Activated B cell treated with CpG ODN at 0.5 μM for 24 hours (primary cell): ENCODE measurements around the gene ITPKA. TPM values are rescaled to one million over a fixed set of nuclear protein-coding genes. Genes with fewer than 3 reads are reported as not detected.

Experiments used
- ATAC-seq: fragments of 200-7000 bp; cut with Tn5 transposase; one replicate; pipeline ENCODE4 v1.10.0; 2021; ENCODE audit warnings: low read depth, mild to moderate bottlenecking, moderate library complexity
- CTCF ChIA-PET: fragments of 350-600 bp; sonication (Branson Sonifier 250); formaldehyde crosslinking; loops from one replicate; lab custom pipeline; 2021; ENCODE audit warnings: antibody characterized with exemption; lab: Charles Lee
- POLR2A ChIA-PET: fragments of 350-600 bp; sonication (Branson Sonifier 250); formaldehyde crosslinking; loops from one replicate; lab custom pipeline; 2021; ENCODE audit warnings: antibody characterized with exemption; lab: Charles Lee
- DNase-seq: peaks from one replicate; pipeline ENCODE4 v3.0.0; 2022
- H3K27ac Mint-ChIP-seq: one replicate; pipeline ENCODE4 v1.8.0; 2020; ENCODE audit warnings: mixed read lengths
- H3K27me3 Mint-ChIP-seq: one replicate; pipeline ENCODE4 v1.8.0; 2021; ENCODE audit warnings: mixed read lengths
- H3K36me3 Mint-ChIP-seq: one replicate; pipeline ENCODE4 v1.8.0; 2021; ENCODE audit warnings: low read depth, mixed read lengths
- H3K4me1 Mint-ChIP-seq: one replicate; pipeline ENCODE4 v1.8.0; 2021; ENCODE audit warnings: mixed read lengths
- H3K4me3 Mint-ChIP-seq: one replicate; pipeline ENCODE4 v1.8.0; 2020; ENCODE audit warnings: mild to moderate bottlenecking, mixed read lengths
- H3K9me3 Mint-ChIP-seq: one replicate; pipeline ENCODE4 v1.8.0; 2020; ENCODE audit warnings: mixed read lengths
- intact Hi-C: fragments of 100-400 bp; cut with micrococcal nuclease; formaldehyde crosslinking; loops from one replicate; pipeline ENCODE4 v1.15.1; 2024
- total RNA-seq: library from RNA; stranded (reverse); gene quantifications from 2 replicates; pipeline ENCODE4 v1.2.3, GENCODE V29; 2022
- TF ChIP-seq, protein P1 (sequence below): fragments of 200-600 bp; IDR thresholded peaks from one replicate; pipeline ENCODE4 v1.8.0; 2022; ENCODE audit warnings: antibody characterized with exemption, mild to moderate bottlenecking

ITPKA gene
- total RNA-seq = 0.18 TPM in 1 of 2 replicates, not detected in the other

DNA sequence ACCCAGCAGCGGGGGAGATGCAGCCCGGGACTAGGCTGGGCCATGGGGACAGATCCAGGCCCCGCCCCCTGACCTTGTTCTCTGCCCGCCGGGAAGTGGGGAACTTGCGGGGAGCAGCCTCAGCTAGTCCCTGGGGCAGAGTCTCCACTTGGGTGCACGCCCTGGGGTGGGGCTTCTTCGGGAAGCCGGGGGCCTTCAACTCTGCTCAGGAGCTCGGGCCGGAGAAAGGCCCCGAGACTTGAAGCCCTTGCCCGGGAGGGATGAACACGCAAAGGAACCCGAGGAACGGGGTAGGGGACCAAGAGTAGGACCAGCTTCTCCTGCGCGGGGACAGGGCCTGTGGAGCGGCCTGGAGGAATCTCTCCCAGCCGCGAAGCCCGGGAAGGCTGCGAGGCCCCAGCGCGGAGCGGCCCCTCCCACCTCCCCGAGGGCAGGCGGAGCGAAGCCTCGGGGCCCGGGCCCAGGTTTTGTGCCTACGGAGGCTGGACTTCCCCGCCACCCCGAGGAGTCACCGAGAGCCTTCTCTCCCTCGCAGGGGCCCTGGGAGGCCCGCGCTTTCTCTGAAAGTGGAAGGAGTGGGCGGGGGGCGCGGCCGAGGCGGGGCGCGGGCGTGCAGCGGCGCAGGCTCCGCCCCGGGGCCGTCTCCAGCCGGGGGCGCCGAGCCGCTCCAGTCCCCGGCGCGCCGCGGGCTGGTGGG, at the start of gene ITPKA:
TSS of gene ITPKA (plus strand) at position 670 of the 697 bp plus-strand sequence. CDS start 54 bp downstream, outside the sequence.
- ChIA-PET CTCF (interaction anchor here (0.6 to 0.9 kb wide), 2 partner anchors 27 to 565 kb away, joined by 3 to 4 read pairs; no protein-coding TSS in a partner anchor), POLR2A (interaction anchor here (0.8 to 1.3 kb wide), 3 partner anchors 10 to 20 kb away, joined by 3 to 5 read pairs (median 3); partner anchors contain the start of gene LTK)
- H3K4me1 Mint-ChIP-seq = peaks cover 11% of the 10 kb centered on the region
- peaks cover 31% of the 10 kb centered on the region for H3K27me3 Mint-ChIP-seq
- no peaks in the 10 kb centered on the region for H3K36me3 Mint-ChIP-seq
- TF ChIP-seq, protein P1, sequence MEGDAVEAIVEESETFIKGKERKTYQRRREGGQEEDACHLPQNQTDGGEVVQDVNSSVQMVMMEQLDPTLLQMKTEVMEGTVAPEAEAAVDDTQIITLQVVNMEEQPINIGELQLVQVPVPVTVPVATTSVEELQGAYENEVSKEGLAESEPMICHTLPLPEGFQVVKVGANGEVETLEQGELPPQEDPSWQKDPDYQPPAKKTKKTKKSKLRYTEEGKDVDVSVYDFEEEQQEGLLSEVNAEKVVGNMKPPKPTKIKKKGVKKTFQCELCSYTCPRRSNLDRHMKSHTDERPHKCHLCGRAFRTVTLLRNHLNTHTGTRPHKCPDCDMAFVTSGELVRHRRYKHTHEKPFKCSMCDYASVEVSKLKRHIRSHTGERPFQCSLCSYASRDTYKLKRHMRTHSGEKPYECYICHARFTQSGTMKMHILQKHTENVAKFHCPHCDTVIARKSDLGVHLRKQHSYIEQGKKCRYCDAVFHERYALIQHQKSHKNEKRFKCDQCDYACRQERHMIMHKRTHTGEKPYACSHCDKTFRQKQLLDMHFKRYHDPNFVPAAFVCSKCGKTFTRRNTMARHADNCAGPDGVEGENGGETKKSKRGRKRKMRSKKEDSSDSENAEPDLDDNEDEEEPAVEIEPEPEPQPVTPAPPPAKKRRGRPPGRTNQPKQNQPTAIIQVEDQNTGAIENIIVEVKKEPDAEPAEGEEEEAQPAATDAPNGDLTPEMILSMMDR = no peak
- no peaks in the 10 kb centered on the region for H3K9me3 Mint-ChIP-seq
- DNase-seq (peak; percentile 83), ATAC-seq (peak; percentile 89)
- H3K27ac Mint-ChIP-seq = no peak within 1 kb of the TSS
- intact Hi-C loops = loop anchor here (1.0 to 5.0 kb wide), 5 partner anchors 9 to 479 kb away; partner anchors contain the start of genes EHD4 and RTF1
- peak within 1 kb of the TSS; percentile 77 for H3K4me3 Mint-ChIP-seq

DNA sequence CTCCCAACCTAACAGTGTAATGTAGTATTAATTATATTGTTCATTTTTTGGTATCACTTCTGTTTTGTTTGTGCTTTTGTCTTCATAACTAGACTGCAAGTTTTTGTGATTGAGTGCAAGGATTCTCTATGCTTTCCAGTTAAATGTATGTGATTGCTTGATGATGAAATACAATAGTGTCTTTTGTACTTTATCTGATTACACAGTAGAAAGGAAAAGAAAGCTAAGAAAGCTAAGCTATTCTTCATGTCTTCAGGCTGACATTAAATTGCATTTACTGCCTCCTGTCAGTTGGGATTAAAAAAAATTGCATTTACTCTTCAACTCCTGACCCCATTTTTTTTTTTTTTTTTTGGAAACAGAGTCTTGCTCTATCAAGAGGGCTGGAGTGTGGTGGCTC, 48.3 kb upstream of the ITPKA start:
- TF ChIP-seq, protein P1 = no peak
- H3K36me3 Mint-ChIP-seq = peaks cover 41% of the 10 kb centered on the region
- no peaks in the 10 kb centered on the region for H3K9me3 Mint-ChIP-seq
- CTCF ChIA-PET = interaction anchor here (0.7 to 2.1 kb wide), 2 partner anchors 18 to 20 kb away, joined by 3 to 6 read pairs; no protein-coding TSS in a partner anchor
- ATAC-seq (no peak), DNase-seq (no peak)
- intact Hi-C loops = no loop called here
- POLR2A ChIA-PET = no interaction called here
- no peak overlapping the region for H3K27ac Mint-ChIP-seq
- H3K4me1 Mint-ChIP-seq = peaks cover 4% of the 10 kb centered on the region
- H3K4me3 Mint-ChIP-seq = no peak overlapping the region
- H3K27me3 Mint-ChIP-seq = no peaks in the 10 kb centered on the region

DNA sequence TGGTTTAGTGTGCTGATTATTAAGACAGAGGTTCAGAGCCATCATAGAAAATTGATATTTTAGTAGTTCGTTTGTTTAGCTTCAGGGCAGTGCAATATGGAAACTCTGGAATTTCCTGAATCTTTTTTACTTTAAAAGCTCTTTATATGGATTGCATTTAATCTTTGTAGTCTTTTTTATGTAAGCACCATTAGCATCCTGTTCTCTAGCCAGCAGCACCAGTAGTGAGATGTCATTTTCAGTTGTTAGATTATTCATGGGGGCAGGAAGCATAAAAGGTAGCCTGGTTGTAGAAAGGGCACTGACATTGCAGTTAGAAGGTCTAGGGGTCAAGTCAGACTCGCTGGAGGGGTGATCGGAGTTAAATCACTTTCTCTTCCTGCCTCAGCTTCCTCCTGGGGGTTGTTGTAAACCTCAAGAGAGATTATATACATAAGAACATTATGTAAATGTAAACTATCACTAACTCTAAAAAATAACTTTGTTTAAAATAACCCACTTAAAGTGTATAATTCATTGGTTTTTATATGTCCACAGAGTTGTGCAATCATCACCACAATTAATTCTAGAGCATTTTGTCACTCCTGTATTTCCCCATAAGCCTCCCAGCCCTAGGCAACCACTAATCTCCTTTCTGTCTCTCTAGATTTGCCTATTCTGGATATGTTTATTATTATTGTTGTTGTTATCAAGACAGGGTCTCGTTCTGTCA, 31.4 kb upstream of the ITPKA start:
- Mint-ChIP-seq H3K36me3 (peaks cover 64% of the 10 kb centered on the region), H3K9me3 (no peaks in the 10 kb centered on the region), H3K4me3 (no peak overlapping the region), H3K27me3 (no peaks in the 10 kb centered on the region), H3K27ac (no peak overlapping the region), H3K4me1 (peaks cover 5% of the 10 kb centered on the region)
- intact Hi-C loops = loop anchor here (10.0 kb wide), 1 partner anchor 273 kb away; no protein-coding TSS in a partner anchor
- ATAC-seq = no peak
- TF ChIP-seq, protein P1 = no peak
- CTCF ChIA-PET = no interaction called here
- POLR2A ChIA-PET = interaction anchor here (0.6 kb wide), 1 partner anchor 82 kb away, joined by 9 read pairs; the partner anchor contains the start of gene RPAP1
- DNase-seq = no peak

DNA sequence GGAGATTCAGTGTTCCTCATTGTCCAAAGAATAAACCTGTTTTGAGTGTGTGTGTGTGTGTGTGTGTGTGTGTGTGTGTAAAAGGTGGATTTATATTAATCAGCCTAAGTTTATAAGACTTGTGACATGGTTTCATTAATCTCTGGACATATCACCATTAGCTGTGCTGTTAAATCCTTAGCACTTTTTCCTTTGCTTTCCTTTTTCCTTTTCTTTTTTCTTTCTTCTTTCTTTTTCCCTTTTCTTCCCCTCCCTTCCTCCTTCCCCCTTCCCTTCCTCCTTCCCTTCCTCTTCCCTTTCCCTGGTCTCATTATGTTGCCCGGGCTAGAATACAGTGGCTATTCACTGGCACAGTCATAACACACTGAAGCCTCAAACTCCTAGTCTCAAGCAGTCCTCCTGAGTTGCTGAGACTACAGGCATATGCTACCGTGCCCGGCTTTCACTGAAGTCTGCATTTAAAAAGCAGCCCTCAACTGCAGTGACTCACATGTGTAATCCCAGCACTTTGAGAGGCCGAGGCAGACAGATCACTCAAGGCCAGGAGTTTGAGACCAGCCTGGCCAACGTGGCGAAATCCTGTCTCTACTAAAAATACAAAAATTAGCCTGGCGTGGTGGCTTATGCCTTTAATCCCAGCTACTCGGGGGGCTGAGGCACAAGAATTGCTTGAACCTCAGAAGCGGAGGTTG, 28.6 kb upstream of the ITPKA start:
- no peaks in the 10 kb centered on the region for H3K9me3 Mint-ChIP-seq
- DNase-seq = no peak
- POLR2A ChIA-PET = interaction anchor here (0.6 kb wide), 1 partner anchor 133 kb away, joined by 3 read pairs; no protein-coding TSS in a partner anchor
- CTCF ChIA-PET = interaction anchor here (0.6 to 2.6 kb wide), 20 partner anchors 12 to 558 kb away, joined by 3 to 15 read pairs (median 4); partner anchors contain the start of genes ITPKA, MAPKBP1 and RPAP1
- TF ChIP-seq, protein P1 = no peak
- intact Hi-C loops = loop anchor here (1.0 to 10.0 kb wide), 5 partner anchors 139 to 437 kb away; partner anchors contain the start of gene MAPKBP1
- H3K27ac Mint-ChIP-seq = no peak overlapping the region
- H3K36me3 Mint-ChIP-seq = peaks cover 69% of the 10 kb centered on the region
- no peak overlapping the region for H3K4me3 Mint-ChIP-seq
- H3K4me1 Mint-ChIP-seq = peaks cover 5% of the 10 kb centered on the region
- H3K27me3 Mint-ChIP-seq = no peaks in the 10 kb centered on the region
- no peak for ATAC-seq
